Measurements from ENCODE around the gene NXNL2.

NXNL2 gene

GRCh38 chr9:88523056-88523455 lies 11.9 kb upstream of the NXNL2 start:
- no peaks in the 10 kb centered on the region for H3K9me3 Mint-ChIP-seq
- H3K4me1 Mint-ChIP-seq: no peaks in the 10 kb centered on the region
- no peak overlapping the region for H3K4me3 Mint-ChIP-seq
- DNase-seq (ENCODE audit: low spot score in 2 of 2) (no peak), ATAC-seq (no peak)
- H3K27ac Mint-ChIP-seq: no peak overlapping the region
- H3K36me3 Mint-ChIP-seq: no peaks in the 10 kb centered on the region

GRCh38 chr9:88524911-88525310 lies 10.1 kb upstream of the NXNL2 start:
- Mint-ChIP-seq H3K4me3 (no peak overlapping the region), H3K4me1 (no peaks in the 10 kb centered on the region), H3K36me3 (no peaks in the 10 kb centered on the region), H3K27ac (no peak overlapping the region), H3K9me3 (no peaks in the 10 kb centered on the region)
- no peak for DNase-seq (ENCODE audit: low spot score in 2 of 2)
- ATAC-seq: no peak

- H3K4me3 Mint-ChIP-seq: no peak overlapping the region
- ATAC-seq (no peak), DNase-seq (ENCODE audit: low spot score in 2 of 2) (no peak)
- peaks cover 8% of the 10 kb centered on the region for H3K4me1 Mint-ChIP-seq
- H3K36me3 Mint-ChIP-seq: no peaks in the 10 kb centered on the region
- H3K27ac Mint-ChIP-seq: no peak overlapping the region
- no peaks in the 10 kb centered on the region for H3K9me3 Mint-ChIP-seq
These were observed 7.4 kb upstream of the NXNL2 start for GRCh38 chr9:88527618-88528017.

- DNase-seq (ENCODE audit: low spot score in 2 of 2): no peak
- no peak overlapping the region for H3K4me3 Mint-ChIP-seq
These were observed 6.7 kb upstream of the NXNL2 start for GRCh38 chr9:88528080-88528790.

GRCh38 chr9:88529496-88529895 lies 5.5 kb upstream of the NXNL2 start:
- DNase-seq (ENCODE audit: low spot score in 2 of 2) (no peak), ATAC-seq (no peak)
- no peak overlapping the region for H3K27ac Mint-ChIP-seq
- H3K4me3 Mint-ChIP-seq: no peak overlapping the region
- H3K4me1 Mint-ChIP-seq: peaks cover 12% of the 10 kb centered on the region
- no peaks in the 10 kb centered on the region for H3K36me3 Mint-ChIP-seq
- no peaks in the 10 kb centered on the region for H3K9me3 Mint-ChIP-seq

More at GRCh38 chr9:88528080-88528790, 6.7 kb upstream of the NXNL2 start:
- no peaks in the 10 kb centered on the region for H3K9me3 Mint-ChIP-seq
- no peaks in the 10 kb centered on the region for H3K36me3 Mint-ChIP-seq
- peaks cover 12% of the 10 kb centered on the region for H3K4me1 Mint-ChIP-seq
- no peak for ATAC-seq
- no peak overlapping the region for H3K27ac Mint-ChIP-seq

- Mint-ChIP-seq H3K4me1 (peaks cover 12% of the 10 kb centered on the region), H3K36me3 (no peaks in the 10 kb centered on the region), H3K4me3 (no peak overlapping the region), H3K27ac (no peak overlapping the region), H3K9me3 (no peaks in the 10 kb centered on the region)
- ATAC-seq (no peak), DNase-seq (ENCODE audit: low spot score in 2 of 2) (no peak)
These were observed 4.9 kb upstream of the NXNL2 start for GRCh38 chr9:88530051-88530450.

GRCh38 chr9:88531920-88532698 lies 2.9 kb upstream of the NXNL2 start:
- Mint-ChIP-seq H3K4me1 (peaks cover 12% of the 10 kb centered on the region), H3K4me3 (no peak overlapping the region), H3K36me3 (no peaks in the 10 kb centered on the region), H3K27ac (no peak overlapping the region), H3K9me3 (no peaks in the 10 kb centered on the region)
- DNase-seq (ENCODE audit: low spot score in 2 of 2): no peak
- no peak for ATAC-seq

GRCh38 chr9:88533951-88534455 lies 975 bp upstream of the NXNL2 start:
- Mint-ChIP-seq H3K4me1 (peaks cover 12% of the 10 kb centered on the region), H3K27ac (no peak overlapping the region), H3K9me3 (no peaks in the 10 kb centered on the region), H3K36me3 (no peaks in the 10 kb centered on the region), H3K4me3 (peak overlapping the region; percentile 9)
- DNase-seq (ENCODE audit: low spot score in 2 of 2) (no peak), ATAC-seq (no peak)

GRCh38 chr9:88535226-88536022 lies 446 bp downstream of the NXNL2 start:
- ATAC-seq (no peak), DNase-seq (ENCODE audit: low spot score in 2 of 2) (no peak)
- Mint-ChIP-seq H3K27ac (no peak overlapping the region), H3K4me1 (peaks cover 12% of the 10 kb centered on the region), H3K9me3 (no peaks in the 10 kb centered on the region), H3K4me3 (peak overlapping the region; percentile 9), H3K36me3 (no peaks in the 10 kb centered on the region)

- DNase-seq (ENCODE audit: low spot score in 2 of 2) (no peak), ATAC-seq (no peak)
- H3K4me1 Mint-ChIP-seq: peaks cover 12% of the 10 kb centered on the region
- no peaks in the 10 kb centered on the region for H3K36me3 Mint-ChIP-seq
- H3K27ac Mint-ChIP-seq: no peak overlapping the region
- H3K9me3 Mint-ChIP-seq: no peaks in the 10 kb centered on the region
- no peak overlapping the region for H3K4me3 Mint-ChIP-seq
These were observed 996 bp downstream of the NXNL2 start for GRCh38 chr9:88536023-88536324.

GRCh38 chr9:88536951-88537760 lies 2.2 kb downstream of the NXNL2 start:
- no peak for ATAC-seq
- Mint-ChIP-seq H3K4me3 (no peak overlapping the region), H3K36me3 (no peaks in the 10 kb centered on the region), H3K9me3 (no peaks in the 10 kb centered on the region), H3K27ac (no peak overlapping the region), H3K4me1 (peaks cover 10% of the 10 kb centered on the region)
- no peak for DNase-seq (ENCODE audit: low spot score in 2 of 2)

- DNase-seq (ENCODE audit: low spot score in 2 of 2) (no peak), ATAC-seq (peak; percentile 66)
- peaks cover 4% of the 10 kb centered on the region for H3K4me1 Mint-ChIP-seq
- H3K9me3 Mint-ChIP-seq: no peaks in the 10 kb centered on the region
- no peak overlapping the region for H3K27ac Mint-ChIP-seq
- no peak overlapping the region for H3K4me3 Mint-ChIP-seq
- no peaks in the 10 kb centered on the region for H3K36me3 Mint-ChIP-seq
These were observed 2.7 kb downstream of the NXNL2 start for GRCh38 chr9:88537761-88538091.

GRCh38 chr9:88538311-88539085 lies 3.5 kb downstream of the NXNL2 start:
- ATAC-seq: no peak
- Mint-ChIP-seq H3K4me3 (no peak overlapping the region), H3K36me3 (no peaks in the 10 kb centered on the region), H3K9me3 (no peaks in the 10 kb centered on the region), H3K4me1 (no peaks in the 10 kb centered on the region), H3K27ac (no peak overlapping the region)
- DNase-seq (ENCODE audit: low spot score in 2 of 2): no peak

GRCh38 chr9:88539246-88539645 lies 4.3 kb downstream of the NXNL2 start:
- H3K4me1 Mint-ChIP-seq: no peaks in the 10 kb centered on the region
- DNase-seq (ENCODE audit: low spot score in 2 of 2): no peak
- no peak overlapping the region for H3K4me3 Mint-ChIP-seq
- ATAC-seq: no peak
- no peak overlapping the region for H3K27ac Mint-ChIP-seq
- H3K36me3 Mint-ChIP-seq: no peaks in the 10 kb centered on the region
- no peaks in the 10 kb centered on the region for H3K9me3 Mint-ChIP-seq
